ENCODE results near the gene FHL3.

FHL3 gene, protein sequence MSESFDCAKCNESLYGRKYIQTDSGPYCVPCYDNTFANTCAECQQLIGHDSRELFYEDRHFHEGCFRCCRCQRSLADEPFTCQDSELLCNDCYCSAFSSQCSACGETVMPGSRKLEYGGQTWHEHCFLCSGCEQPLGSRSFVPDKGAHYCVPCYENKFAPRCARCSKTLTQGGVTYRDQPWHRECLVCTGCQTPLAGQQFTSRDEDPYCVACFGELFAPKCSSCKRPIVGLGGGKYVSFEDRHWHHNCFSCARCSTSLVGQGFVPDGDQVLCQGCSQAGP

DNA sequence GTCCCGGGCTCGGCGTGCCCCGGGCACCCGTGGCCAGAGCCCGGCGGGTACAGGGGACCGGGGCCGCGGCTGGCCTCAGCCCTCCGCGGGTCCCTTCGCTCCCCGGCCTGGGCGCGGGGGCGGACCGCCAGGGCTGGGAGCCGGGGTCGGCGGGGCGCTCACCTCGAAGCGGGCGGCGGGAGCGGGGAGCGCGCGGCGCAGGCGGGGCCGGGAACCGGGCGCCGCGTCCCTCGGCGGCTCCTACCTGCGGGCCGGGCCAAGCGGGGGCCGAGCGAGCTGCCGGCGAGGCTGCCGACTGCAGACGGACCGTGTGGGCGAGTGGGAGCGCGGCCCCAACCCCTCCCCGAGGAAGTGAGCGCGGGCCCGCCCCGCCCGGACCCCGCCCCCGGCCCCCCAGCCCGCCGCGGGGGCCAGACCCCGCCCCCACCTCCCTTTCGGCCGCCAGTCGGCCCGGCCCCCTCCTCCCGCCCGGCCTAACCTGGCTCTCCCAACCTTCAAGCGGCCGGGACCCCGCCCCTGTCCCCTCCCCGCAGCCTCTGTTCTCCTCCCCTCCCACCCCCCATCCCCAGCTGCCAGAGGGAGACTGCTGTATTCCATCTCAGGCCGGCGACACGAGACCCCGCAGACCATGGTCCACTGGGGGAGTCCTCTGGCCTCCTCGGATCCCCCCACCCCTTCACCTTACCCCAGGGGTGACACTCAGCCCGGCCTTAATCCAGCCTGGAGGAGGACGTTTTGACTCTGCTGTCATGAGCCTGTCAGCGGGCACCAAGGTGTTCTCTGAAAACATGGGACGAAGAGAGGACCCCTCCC lies at the start of gene FHL3:
Gene FHL3, minus strand, starts transcription at position 320 of the 813 bp plus-strand sequence. CDS start 6,102 bp downstream, outside the sequence.
- no peak for DNase-seq

DNA sequence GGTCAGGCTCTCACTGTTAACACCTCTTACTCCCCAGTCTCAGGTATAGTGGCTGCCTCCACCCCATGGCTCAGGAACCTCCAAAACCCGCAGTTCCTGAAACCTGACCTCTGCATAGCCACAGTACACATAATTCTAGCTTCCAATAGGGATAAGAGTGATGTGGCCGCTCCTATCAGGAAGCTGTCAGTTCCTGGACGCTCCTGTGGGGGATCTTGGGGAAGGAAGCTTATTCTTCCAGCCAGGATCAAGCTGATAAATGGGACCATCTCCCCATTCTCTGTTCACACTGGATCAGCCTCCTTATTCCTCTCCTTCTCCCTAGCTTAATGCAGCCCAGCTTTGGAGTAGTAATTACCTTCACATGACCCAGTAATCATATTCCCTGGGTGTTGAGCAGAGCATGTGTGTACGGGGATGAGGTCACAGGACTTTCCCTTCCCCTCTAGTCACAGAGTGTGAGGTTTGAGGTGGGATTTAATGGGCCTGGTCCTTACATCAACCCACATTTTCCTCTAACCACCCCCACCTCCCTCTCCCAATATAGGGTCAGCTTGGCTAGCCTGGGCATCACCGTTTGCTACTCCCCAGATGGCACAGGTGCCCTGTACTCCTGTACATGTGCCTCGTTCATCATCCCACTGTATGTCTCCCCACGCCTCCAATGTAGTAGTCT lies 48.2 kb upstream of the FHL3 start:
- DNase-seq = no peak

DNA sequence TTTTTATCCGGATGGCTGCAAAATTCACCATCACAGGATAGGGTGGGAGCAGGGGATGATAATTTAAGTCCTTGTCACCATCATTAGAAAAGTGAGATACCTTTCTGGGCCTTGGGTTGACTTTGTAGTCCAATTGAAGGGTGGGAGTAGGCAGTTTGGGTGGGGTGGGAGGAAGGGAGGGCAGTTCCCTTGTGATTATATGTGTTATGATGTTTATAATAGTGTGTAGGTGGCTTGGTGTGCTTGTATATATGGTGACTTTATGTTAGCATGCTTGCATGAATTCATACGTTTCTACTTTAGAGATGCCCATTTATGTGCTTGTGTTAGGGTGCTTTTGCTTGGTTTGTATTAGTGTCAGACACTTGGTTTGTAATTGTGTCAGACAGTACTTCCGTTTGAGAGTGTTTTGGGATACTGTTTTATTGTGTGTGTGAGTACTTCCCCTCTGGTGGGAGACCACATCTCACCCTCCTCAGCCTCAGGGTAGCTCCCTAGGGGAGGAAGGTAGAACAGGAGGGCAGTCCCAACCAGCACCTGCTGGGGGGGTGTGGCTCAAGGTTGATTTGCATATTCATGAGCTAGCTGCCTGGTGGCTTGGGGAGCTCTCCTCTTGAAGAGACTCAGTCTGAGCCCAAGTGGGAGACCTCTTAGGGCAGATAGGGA lies 47.6 kb upstream of the FHL3 start:
- no peak for DNase-seq

DNA sequence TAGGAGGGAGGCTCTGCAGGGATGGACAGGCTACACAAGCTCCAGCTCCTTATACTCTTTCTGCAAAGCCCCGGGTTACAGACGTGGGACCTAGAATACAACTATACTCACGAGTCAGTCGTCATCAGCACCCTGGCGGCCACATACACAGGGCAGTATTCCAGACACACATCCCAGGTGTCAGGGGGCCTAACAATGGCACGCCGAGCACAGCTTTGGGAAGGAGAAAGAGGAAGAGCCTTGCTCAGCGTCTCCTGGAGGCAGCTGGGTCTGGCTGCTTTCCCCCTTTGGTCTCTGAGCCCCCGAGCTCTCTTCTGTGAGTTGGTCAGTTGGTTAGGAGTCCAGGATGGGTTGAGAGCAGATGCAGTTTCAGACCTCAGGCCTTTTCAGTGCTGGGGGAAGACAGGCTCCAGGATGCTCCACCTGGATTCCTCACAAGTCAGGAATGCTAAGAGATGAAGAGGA lies 45.8 kb upstream of the FHL3 start:
- no peak for DNase-seq

DNA sequence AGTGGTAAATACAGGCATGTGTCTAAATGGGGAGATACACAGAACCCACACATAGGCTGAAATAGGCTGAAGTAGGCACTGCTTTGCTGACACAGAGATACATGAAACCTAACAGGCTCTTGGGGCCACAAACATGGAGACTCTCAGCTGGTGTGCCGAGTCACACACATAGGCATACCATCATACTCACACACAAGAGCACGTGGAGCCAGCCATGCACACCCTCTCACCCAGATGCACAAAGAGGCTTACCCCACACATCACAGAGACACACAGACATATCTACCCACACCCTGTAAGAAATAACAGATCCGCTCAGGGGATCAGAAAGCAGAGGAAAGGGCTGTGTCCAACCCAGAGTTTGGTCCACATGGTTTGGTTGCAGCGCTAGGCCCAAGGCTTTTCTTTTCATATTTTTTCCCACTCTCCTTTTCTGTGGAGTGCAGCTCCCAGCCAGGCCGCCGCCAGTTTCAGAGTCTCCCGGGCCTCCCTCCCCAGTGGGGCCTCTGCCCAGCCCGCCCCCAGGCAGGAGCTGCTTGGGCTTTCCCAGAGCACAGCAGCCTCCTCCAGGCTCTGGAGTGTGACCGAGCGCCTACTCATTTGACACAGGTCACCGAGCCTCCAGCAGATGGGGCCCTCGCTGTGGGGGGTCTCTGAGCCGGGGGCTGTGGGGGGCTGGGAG lies 45.2 kb upstream of the FHL3 start:
- no peak for DNase-seq

DNA sequence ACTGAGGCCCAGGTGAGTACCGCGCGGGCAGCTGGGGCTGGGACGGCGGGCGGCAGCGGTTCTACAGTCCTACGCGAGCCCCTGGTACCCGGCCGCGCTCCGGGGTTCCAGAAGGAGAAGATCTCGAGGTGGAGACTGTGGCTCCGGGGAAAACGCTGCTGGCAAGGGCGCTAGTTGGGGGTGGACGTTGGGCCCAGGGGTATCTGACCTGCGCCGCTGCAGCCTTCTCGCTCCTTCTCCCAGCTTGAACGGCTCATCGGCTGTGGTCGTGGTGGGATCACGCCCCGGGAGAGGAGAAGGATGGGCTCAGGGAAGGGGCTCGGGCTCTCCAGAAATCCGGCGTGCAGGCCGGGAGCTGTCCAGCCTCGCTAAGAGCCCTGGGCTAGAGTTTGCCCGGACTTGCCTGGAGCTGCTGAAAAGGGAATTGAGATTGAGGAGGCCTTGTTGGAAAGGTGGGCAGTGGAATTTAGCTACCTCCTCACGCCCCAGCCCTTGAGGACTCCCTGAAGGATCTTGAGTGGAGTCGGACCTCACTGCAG lies 42.4 kb upstream of the FHL3 start:
- no peak for DNase-seq

DNA sequence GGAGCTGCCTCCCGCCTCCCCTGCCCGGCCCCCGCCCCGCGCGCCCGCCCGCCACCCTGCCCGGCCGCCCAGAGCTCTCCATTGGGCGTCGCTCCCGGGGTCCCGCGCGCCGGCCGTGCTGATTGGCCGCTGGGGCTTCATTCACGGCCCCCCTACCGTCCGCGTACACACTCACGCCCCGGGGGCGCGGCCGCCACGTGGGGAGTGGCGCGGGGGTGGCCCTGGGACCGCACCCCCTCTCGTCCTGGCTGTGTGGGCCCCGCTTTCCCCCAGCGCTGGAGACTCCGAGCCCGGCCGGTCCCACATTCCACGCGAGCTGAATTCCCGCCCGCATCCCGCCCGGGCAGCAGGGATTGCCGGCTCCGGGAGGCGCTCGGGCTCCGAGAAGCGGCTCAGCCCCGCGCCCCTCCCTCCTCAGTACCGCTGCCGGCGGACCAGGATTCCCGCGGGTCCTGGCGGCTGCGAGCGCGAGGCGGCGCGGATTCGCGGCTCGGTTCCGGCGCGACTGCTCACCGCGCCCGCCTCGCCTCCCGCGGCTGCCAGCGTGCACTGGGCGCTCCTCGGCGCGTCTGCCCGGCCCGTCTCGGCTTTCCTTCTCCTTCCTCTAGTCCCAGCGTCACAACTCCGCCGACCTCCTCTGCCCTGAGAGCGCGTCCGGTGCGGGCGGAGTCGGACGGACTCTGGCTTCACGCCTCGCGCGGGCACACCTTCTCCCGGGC lies 41.7 kb upstream of the FHL3 start:
- DNase-seq = no peak

DNA sequence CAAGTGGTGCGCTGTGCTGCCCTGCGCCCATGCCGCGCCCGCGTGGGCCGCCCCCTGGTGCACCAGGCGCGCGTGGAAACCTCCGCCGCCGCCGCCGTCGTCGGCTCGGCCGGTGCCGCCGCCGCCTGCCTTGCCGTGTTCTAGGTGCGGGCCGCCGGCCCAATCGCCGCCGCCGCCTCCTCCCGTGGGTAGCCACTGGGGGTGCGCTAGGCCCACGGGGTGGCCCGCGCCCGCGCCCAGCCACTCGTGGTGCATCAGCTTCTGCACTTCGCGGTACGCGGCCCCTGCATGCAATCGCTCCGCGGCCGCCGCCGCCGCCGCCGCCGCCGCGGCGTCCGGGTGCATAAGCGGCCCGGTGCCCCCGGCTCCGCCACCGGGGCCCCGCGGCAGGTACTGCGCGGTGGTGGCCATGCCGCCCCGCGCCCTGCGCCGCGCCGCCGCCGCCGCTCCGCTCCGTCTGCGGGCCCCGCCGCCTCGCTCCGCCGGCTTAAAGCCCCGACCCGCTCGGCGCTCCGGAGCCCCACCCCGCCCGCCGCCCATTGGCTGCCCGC lies 41.1 kb upstream of the FHL3 start, which contains the start of gene POU3F1:
Gene POU3F1, minus strand, starts transcription at position 461 of the 551 bp plus-strand sequence. Its CDS starts 50 bp downstream, at position 411.
- DNase-seq = no peak

DNA sequence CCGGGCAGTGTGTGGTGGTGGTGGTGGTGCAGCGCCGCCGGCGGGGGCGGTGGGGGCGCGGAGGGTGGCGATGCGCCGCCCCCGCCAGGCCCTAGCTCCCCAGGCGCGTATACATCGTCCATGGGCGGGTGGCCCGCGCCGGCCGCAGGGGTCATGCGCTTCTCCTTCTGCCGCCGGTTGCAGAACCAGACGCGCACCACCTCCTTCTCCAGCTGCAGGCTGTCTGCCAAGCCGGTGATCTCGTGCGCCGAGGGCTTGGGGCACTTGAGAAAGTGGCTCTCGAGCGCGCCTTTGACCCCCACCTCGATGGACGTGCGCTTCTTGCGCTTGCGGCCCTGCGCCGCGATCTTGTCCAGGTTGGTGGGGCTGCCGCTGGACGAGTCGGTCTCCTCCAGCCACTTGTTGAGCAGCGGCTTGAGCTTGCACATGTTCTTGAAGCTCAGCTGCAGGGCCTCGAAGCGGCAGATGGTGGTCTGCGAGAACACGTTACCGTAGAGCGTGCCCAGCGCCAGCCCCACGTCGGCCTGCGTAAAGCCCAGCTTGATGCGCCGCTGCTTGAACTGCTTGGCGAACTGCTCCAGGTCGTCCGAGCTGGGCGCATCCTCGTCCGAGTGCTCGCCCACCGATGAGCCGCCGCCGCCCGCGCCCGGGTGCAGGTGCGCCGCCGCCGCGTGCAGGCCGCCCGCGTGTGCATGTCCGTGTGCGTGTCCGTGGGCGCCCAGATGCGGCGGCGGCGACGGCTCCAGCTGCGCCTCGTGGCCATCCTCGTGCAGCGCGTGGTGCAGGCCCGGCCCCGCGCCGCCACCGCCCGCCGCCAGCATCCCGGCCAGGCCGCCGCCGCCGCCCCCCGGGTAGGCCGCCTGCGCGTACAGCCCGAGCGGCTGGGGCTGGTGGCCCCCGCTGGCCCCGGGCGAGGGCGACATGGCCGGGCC lies 40.4 kb upstream of the FHL3 start:
- no peak for DNase-seq

DNA sequence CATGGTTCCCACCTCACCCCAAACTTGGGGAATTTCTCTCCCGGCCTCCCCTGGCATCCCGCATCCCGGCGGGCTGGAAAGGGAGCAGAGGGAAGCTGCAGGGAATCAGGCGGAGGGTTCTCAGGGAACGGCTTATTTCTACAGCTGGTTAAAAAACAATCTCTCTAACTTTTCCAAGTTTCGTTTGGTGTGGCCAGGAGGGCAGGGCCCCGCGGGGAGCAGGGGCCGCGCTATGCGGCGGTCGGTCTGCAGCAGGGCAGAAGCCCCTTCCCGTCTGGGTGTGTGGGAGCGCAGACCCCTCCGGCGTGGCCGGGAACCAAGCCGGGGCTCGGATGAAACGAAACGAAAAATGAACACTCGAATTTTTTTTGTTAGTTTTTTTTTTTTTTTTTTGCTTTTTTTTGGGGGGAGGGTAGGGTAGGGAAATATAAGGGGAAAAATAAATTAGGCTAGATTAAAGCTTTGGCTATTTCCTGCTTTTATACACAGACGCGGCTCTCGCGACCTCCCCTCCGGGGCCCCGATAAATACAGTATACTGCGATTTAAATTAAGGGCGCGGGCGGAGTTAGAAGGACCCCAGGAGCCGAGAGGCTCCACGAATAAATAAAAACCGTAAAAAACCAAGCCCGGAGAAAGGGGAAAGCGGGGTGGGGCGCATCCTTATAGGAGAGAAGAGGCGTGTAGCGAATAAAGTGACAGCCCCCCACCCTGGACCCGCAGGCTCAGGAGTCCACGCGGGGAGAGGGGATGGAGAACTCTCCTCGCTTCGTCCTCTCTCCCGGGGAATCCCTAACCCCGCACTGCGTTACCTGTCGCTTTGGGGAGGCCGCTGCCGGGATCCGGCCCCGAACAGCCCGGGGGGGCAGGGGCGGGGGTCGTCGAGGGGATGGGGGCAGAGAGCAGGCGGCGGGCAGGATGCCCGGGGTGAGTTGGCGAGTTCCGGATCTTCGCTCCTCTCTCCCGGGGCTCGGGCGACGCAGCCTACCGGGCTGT lies 39.2 kb upstream of the FHL3 start:
- no peak for DNase-seq

DNA sequence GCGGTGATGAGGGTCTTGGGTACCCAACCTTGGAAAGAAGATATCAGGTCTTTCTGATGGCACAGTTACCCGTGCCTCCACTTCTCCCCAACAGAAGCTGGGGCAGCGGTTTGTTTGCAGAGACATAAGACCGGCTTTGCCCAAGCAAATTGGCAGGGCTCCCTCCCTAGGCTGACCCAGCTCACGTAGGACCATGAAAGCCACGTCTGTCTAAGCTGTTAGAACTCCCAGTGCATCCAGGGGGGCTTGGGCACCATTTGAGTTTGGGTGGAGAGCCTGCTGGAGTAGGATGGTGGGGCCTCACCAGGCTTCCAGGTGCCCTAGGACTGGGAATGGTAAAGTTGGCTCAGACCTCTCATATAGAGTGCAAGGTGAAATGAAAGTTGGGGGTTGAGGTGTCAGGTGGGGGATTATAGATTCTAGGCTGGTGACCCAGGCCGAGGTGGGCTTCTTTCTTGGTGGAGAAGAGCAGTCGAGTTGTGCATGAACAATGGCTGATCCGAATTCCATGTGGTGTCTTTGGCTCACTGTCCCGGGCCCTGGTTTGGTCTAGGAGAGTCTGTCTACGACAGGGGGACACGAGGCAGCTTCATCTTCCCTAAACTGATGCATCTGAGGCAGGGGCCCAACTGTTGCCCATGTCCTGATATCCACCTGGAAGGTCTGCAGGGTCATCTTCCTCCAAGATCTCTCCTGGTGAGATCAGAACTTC lies 37.9 kb upstream of the FHL3 start:
- no peak for DNase-seq

DNA sequence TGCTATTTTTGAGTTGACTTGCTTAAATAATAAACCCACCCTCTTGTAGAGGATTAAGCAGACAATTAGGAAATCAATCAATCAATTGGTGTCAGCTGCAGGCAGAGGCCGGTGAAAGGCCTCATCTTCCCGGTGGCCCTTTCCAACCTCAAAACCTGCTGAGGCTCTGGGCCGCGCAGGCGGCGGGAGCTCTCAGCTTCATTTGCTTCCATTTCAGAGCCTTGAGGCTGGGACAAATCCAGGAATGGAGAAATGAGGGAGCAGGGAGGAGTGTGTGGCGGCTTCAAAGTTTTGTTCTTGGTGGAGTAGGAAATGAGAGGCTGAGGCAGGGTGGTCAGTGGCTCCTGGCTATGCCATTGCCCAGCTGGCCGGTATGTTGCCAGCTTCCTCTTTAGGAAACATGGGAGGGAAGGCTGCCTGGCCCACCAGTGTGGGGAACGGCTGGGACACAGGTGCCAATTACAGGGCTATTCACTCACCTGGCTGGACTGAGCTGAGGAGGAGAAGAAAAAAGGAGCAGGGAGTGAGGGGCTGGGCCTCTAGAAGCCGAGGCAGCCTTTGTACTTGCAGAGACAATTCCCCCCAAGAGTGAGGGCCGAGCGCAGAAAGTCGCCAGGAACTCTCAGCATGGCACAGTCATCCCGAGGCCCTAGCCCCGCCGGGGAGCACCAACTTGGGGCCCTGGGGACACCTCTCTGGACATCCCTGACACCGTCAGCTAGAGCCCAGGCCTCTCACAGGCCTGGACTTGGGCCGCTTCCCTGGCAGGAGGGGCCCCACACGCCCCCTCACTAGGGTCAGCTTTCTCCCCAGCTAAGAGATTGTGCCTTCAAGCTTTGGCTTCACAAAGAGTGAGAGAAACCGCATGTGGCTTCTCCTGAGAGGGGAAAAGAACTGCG lies 36.9 kb upstream of the FHL3 start:
- DNase-seq = no peak

DNA sequence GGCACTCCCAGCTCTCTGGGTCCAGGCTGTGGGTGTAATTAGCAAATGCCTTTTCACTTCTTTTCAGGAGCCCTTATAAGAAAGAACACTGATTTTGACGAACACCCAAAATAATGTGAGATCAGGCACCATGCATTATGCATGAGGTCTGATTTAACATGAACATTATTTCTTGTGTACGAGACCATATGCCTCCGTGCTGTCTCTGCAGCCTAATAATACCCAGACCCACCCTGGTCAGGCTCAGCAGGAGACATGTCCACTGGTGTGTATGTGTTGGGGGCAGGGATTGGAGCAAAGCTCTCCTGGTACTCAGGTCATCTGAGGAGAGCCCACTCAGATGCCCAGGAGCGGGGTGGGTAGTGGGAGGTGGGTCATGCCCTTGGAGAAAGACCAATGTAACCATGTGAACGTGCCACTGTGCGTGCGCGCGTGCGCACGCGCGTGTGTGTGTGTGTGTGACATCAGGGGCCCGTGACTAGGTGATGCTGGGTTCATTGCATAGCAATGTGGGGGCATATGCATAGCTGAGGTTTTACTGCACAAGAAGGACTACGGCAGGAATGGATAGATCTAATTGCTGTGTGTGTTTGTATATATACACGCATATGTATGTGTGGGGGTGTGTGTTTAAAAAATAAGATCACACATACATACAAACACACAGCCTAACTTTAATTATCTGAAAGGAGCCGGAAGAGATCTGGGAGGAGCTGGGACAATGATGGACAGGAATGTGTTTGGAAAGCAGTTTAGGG lies 34.2 kb upstream of the FHL3 start:
- no peak for DNase-seq

DNA sequence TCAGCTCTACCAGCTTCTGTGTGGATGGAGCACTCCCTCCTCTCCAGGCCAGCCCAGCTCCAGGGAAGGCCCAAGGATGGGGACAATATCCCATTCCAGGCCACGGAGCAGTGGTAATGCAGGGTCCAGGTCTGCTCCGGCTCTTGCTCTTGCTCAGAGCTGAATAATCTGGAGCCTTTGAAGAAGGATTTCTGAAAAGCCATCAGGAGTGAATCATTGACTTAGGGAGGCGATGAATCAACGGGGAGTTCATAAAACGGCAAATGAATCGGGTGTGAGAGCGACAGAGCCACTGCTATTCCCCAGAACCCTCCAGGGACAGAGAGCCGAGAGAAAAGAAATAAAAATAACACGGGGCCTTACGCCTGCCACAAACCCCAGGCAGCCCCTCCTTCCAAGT lies 33.5 kb upstream of the FHL3 start:
- no peak for DNase-seq

DNA sequence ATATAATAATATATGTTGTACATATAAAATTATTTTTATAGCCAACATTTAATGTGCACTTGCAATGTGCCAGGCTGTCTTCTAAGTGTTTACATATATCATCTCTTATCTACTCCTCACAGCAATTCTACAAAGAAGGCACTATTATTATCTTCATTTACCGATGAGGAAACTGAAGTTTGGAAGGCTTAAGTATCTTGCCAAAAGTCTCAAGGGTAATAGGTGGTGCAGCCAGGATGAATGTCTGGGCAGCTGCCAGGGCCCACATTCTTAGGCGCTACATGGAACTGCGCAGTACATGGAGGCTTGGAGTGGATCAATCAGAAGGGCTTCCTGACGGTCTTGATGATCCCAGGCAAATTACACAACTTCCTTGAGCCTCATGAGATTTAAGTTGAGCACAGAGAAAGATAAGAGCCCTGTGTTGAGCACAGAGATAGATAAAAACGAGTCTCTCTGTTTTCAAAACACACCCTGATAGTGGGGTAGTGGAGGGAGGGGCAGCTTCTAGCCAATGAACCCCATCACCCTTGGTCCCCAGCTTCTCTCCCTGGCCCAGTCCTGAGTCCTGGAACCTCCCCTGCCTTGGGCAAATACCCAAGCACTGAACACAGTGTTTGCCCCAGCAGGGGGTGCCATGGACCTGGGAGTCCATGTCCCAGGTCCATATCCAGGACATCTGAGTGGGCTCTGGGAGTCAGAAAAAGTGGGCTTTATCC lies 32.1 kb upstream of the FHL3 start:
- DNase-seq = no peak
